GM23338 (cell line): Measurements from ENCODE around the gene ABCB6. TPM values are rescaled to one million over a fixed set of nuclear protein-coding genes. Genes with fewer than 3 reads are reported as not detected.

Experiments used
- ATAC-seq: fragments of 200-7000 bp; cut with Tn5 transposase; 3 replicates; pipeline ENCODE4 v1.9.1; 2020
- DNase-seq: peaks from one replicate; pipeline ENCODE4 v3.0.0-alpha.2; 2015; ENCODE audit warnings: low spot score
- H2AFZ ChIP-seq: fragments of 200-600 bp; sonication (generic); 2 replicates; pipeline ENCODE4 v1.8.0; 2016; ENCODE audit warnings: antibody characterized with exemption, mild to moderate bottlenecking, moderate library complexity
- H3F3A ChIP-seq: fragments of 200-600 bp; sonication (generic); replicated peaks from 2 replicates; pipeline ENCODE4 v1.8.0; 2017; ENCODE audit warnings: antibody characterized with exemption, mixed run types, low read depth
- H3K27ac ChIP-seq: fragments of 200-600 bp; sonication (generic); 2 replicates; pipeline ENCODE4 v1.6.1; 2016; ENCODE audit warnings: low read depth
- H3K27me3 ChIP-seq: fragments of 200-600 bp; sonication (generic); 2 replicates; pipeline ENCODE4 v1.8.0; 2016; ENCODE audit warnings: mild to moderate bottlenecking, mixed run types, moderate library complexity; ENCODE audit not compliant: insufficient read depth
- H3K36me3 ChIP-seq: fragments of 200-600 bp; sonication (generic); 2 replicates; pipeline ENCODE4 v1.8.0; 2016; ENCODE audit warnings: mild to moderate bottlenecking; ENCODE audit not compliant: insufficient read depth
- H3K4me1 ChIP-seq: fragments of 200-600 bp; sonication (generic); 2 replicates; pipeline ENCODE4 v1.8.0; 2016; ENCODE audit warnings: mild to moderate bottlenecking, moderate library complexity; ENCODE audit not compliant: insufficient read depth
- H3K4me2 ChIP-seq: fragments of 200-600 bp; sonication (generic); 2 replicates; pipeline ENCODE4 v1.7.1; 2017; ENCODE audit warnings: mixed run types
- H3K4me3 ChIP-seq: fragments of 200-600 bp; sonication (generic); 2 replicates; pipeline ENCODE4 v1.6.1; 2016; ENCODE audit warnings: mixed run types
- H3K79me2 ChIP-seq: fragments of 200-600 bp; sonication (generic); replicated peaks from 2 replicates; pipeline ENCODE4 v1.8.0; 2017; ENCODE audit warnings: mild to moderate bottlenecking; ENCODE audit not compliant: insufficient read depth
- H3K9me2 ChIP-seq: fragments of 200-600 bp; sonication (generic); 2 replicates; pipeline ENCODE4 v1.8.0; 2017; ENCODE audit not compliant: insufficient read depth
- H4K20me1 ChIP-seq: fragments of 200-600 bp; sonication (generic); replicated peaks from 2 replicates; pipeline ENCODE4 v1.8.0; 2017; ENCODE audit warnings: mild to moderate bottlenecking; ENCODE audit not compliant: insufficient read depth
- H3K27ac Mint-ChIP-seq: 2 replicates; pipeline ENCODE4 v1.8.0; 2020; ENCODE audit warnings: inconsistent platforms, mild to moderate bottlenecking, moderate library complexity, mixed read lengths
- H3K27me3 Mint-ChIP-seq: 3 replicates; pipeline ENCODE4 v1.8.0; 2022; ENCODE audit warnings: low read depth, mild to moderate bottlenecking, moderate library complexity, mixed read lengths, inconsistent platforms; ENCODE audit not compliant: insufficient read depth, poor library complexity
- H3K36me3 Mint-ChIP-seq: 3 replicates; pipeline ENCODE4 v1.8.0; 2021; ENCODE audit warnings: low read depth, mild to moderate bottlenecking, inconsistent platforms, moderate library complexity, mixed read lengths
- H3K4me1 Mint-ChIP-seq: 3 replicates; pipeline ENCODE4 v1.8.0; 2020; ENCODE audit warnings: mild to moderate bottlenecking, inconsistent platforms, mixed read lengths
- H3K4me3 Mint-ChIP-seq: 3 replicates; pipeline ENCODE4 v1.8.0; 2021; ENCODE audit warnings: moderate library complexity, mild to moderate bottlenecking, inconsistent platforms, mixed read lengths
- H3K9me3 Mint-ChIP-seq: 3 replicates; pipeline ENCODE4 v1.8.0; 2020; ENCODE audit warnings: moderate library complexity, mild to moderate bottlenecking, inconsistent platforms, mixed read lengths
- ETS1 ChIP-seq: IDR thresholded peaks from 2 replicates; pipeline ENCODE4 v1.6.1; 2016; ENCODE audit warnings: antibody characterized with exemption
- NANOG ChIP-seq: IDR thresholded peaks from 2 replicates; pipeline ENCODE4 v1.6.1; 2016; ENCODE audit warnings: antibody characterized with exemption, borderline replicate concordance
- POLR2AphosphoS5 ChIP-seq: IDR thresholded peaks from 2 replicates; pipeline ENCODE4 v1.6.1; 2016; ENCODE audit warnings: antibody characterized with exemption, low read depth
- REST ChIP-seq: IDR thresholded peaks from one replicate; pipeline ENCODE4 v1.6.1; 2018; ENCODE audit warnings: antibody characterized with exemption; ENCODE audit not compliant: unreplicated experiment
- ZNF331 ChIP-seq: fragments of 250-450 bp; sonication (Bioruptor Pico); IDR thresholded peaks from 2 replicates; pipeline ENCODE4 v1.5.0; 2020; ENCODE audit warnings: low read depth, mild to moderate bottlenecking, moderate library complexity
- ZNF462 ChIP-seq: fragments of 250-450 bp; sonication (Bioruptor Pico); IDR thresholded peaks from 2 replicates; pipeline ENCODE4 v1.5.0; 2020; ENCODE audit warnings: mild to moderate bottlenecking, moderate library complexity
- polyA plus RNA-seq: library from polyadenylated mRNA; unstranded; fragments of >200 nt; fragmentation: Nextera tagmentation; extraction: Ambion mirVana; gene quantifications from 2 replicates; pipeline ENCODE4 v1.2.1, GENCODE V29; 2016
- total RNA-seq: library from RNA; depleted of rRNA; stranded (reverse); fragments of >200 nt; shearing (Covaris generic); gene quantifications from 2 replicates; pipeline ENCODE4 v1.2.3, GENCODE V29; 2014

The ABCB6 gene
- total and polyA plus RNA-seq, 2 experiments from 2014 or later: 26.2 to 35.1 TPM

GRCh38 chr2:219218217-219218731, 484 bp downstream of the ABCB6 start:
- no peaks in the 10 kb centered on the region for H3K79me2 ChIP-seq
- ATAC-seq: peak; percentile 81
- H3K4me1 Mint-ChIP-seq: peaks cover 21% of the 10 kb centered on the region
- no peaks in the 10 kb centered on the region for H3K27me3 ChIP-seq
- peaks cover 5% of the 10 kb centered on the region; the same call in 1 of the 2 replicates for H3K36me3 ChIP-seq
- H3K9me3 Mint-ChIP-seq: no peaks in the 10 kb centered on the region
- peak overlapping the region; percentile 90 for H3K4me2 ChIP-seq
- H3F3A ChIP-seq: peaks cover 9% of the 10 kb centered on the region; the same call in 1 of the 2 replicates
- peaks cover 17% of the 10 kb centered on the region for H3K4me1 ChIP-seq
- peak; percentile 85 for DNase-seq
- peak overlapping the region; percentile 95 for H3K27ac Mint-ChIP-seq
- H3K27me3 Mint-ChIP-seq: peaks cover 15% of the 10 kb centered on the region
- H3K9me2 ChIP-seq: no peaks in the 10 kb centered on the region
- peak overlapping the region; percentile 81 for H3K4me3 ChIP-seq
- peak overlapping the region; percentile 90 for H3K4me3 Mint-ChIP-seq
- H4K20me1 ChIP-seq: no peaks in the 10 kb centered on the region; the same call in 1 of the 2 replicates
- H3K36me3 Mint-ChIP-seq: peaks cover 42% of the 10 kb centered on the region
- peak overlapping the region; percentile 81; the same call in 1 of the 2 replicates for H2AFZ ChIP-seq
- H3K27ac ChIP-seq: no peak overlapping the region
- TF ChIP-seq POLR2AphosphoS5: no peak
- TF ChIP-seq ZNF462 (CRISPR knock-in tag): no peak
- no peak for TF ChIP-seq ZNF331 (CRISPR knock-in tag)
- TF ChIP-seq NANOG: no peak
- TF ChIP-seq REST: peak; percentile 71
- TF ChIP-seq ETS1: no peak
